NCI-H1092 (cell line): ENCODE results near the gene CCDC138.

Source experiments
- DNase-seq: peaks from one replicate; lab custom pipeline; 2025; lab: John Stamatoyannopoulos, UW

Gene CCDC138

DNA sequence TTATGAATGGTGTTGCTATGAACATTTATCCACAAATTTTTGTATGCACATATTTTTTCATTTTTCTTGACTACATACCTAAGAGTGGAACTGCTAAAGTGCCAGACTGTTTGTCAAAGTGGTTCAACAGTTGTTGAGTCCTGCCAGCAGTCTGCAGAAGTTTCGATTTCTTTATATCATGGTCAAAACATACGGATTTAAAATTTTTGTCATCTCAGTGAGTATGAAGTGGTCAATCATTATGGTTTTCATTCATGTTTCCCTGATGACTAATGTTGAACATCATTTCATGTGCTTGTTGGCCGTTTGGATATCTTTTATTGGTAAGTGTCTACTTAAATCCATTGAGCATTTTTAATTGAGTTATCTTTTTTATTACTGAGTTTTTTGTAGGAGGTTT lies 39.2 kb downstream of the CCDC138 start:
- DNase-seq, result no peak

DNA sequence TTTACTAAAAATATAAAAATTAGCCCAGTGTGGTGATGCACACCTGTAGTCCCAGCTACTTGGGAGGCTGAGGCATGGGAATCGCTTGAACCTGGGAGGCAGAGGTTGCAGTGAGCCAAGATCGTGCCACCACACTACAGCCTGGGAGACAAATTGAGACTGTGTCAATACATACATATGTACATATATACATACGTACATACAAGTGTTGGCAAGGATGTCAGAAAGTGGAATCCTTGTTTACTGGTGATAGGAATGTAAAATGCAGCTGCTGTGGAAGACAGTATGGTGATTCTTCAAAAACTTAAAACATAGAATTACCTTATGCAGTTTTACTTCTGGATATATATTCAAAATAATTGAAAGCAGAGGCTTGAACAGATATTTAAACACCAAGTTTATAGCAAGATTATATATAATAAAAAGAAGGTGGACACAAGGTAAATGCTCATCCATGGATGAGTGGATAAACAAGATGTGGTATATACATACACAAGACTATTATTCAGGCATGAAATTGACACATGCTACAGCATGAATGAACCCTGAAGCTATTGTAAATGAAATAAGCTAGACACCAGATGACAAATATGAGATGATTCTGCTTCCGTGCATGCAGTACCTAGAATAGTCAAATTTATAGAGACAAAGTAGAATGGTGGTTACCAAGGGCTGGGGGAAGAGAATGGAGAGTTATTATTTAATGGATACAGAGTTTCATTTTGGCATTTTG lies 43.2 kb downstream of the CCDC138 start:
- no peak for DNase-seq

DNA sequence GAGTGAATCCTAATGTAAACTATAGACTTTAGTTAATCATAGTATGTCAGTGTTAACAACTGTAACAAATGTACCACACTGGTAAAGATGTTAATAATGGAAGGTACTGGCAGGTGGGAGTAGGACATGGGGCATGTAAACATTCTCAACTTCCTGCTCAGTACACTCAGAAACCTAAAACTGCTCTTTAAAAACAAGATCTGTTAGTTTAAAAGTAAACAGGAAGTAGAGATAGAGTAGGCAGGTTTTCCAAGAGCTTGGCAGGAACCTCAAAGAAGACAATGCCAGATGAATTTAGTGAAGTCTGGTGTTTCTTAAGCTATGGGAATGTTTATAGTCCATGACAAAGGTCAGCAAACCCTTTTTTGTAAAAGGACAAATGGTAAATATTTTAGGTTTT lies 46.6 kb downstream of the CCDC138 start:
- DNase-seq, result no peak

DNA sequence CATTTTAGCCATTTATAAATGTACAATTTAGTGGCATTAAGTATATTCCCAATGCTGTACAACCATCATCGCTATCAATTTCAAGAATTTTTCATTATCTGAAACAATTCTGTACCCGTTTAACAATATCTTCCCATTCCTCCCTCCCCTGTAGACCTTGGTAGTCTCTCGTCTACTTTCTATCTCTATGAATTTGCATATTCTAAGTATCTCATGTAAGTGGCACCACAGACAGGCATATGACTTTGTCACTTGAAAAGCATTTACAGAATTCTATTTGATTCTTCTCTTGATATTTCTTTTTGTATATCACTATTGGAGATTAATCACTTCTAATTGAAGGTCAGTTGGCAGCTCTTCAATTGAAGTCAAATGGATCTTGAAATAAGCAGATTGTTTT lies 48.0 kb downstream of the CCDC138 start:
- no peak for DNase-seq

DNA sequence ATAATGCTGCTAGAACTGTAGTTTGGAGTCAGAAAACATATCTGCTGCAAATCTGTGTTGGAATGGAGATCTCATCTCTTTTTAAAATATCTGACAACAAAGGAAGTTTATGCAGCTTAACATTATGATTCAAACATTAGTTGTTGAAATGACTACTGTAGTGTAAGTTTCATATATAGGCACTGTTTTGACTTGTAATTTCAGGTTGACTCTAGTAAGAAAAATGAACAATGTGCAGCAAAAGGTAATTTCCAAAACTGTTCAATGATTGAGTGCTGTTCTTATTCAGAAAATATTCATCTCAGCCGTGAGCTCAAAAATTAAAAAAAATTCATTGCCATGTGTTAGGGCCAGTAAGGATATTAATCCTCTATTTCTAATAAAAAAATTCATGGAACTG lies 48.5 kb downstream of the CCDC138 start:
- no peak for DNase-seq

DNA sequence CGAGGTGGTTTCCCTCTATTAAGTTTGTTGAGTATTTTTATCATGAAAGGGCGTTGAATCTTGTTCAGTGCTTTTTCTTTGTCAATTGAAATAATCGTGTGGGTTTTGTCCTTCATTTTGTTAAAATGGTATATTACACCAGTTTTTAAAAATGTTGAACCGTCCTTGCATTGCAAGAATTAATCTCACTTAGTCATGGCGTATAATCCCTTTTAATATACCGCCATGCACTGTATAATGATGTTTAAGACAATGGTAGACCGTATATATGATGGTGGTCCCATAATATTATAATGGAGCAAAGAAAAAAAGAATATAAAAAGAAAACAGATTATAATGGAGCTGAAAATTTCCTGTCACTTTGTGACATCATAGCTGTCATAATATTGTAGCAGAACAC lies 50.6 kb downstream of the CCDC138 start:
- DNase-seq, result no peak

DNA sequence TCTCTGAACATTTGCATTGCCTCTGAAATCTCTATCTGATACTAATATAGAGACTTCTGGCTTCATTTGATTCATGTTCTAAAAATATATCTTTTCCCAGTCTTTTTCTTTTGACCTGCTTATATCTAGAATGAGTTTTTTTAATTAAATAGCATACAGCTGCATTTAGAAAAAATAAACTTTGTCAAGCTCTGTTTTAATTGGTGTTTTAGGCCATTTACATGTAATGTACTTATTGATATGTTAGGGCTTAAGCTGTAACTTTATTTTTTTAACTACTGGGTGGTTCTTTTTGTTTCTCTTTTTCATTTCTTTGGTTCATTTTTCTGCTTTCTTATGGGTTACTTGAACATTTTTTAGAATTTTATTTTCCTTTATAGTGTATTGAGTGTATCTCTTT lies 54.9 kb downstream of the CCDC138 start:
- no peak for DNase-seq

DNA sequence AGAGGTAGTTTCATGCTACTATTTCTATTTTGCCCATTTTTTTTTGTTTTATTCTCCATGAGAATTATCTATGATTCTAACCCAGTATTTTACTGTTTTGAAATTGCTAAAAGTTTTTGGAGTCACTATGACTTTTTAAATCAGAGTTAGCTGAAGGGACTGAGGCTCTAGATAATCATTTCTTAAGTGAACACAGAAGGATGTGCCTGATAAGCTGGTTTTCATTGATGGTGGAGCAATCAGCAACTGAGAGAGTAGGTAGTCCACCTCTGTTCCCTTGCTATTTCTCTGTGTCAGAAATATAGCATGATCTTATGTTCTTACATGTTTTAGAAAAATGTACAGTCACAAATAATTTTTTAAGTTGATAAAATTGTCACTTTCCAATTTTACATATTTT lies 59.4 kb downstream of the CCDC138 start:
- DNase-seq, result no peak

DNA sequence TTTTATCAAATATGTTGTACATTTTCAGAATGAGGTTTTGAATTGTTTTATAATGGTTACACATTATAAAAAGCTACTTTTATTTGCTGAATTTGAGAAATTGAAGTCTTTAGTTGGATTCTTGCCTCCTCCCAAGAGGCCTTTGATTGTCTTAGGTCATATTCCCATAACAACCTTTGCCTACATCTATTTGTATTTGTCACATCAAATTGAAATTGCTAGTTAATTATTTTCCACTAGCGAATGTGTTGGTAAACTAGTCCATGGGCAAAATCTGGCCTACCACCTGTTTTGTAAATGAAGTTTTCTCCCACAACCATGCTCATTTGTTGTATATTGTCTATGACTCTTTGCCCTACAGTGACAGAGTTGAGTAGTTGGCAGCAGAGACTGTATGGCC lies 60.4 kb downstream of the CCDC138 start:
- no peak for DNase-seq

DNA sequence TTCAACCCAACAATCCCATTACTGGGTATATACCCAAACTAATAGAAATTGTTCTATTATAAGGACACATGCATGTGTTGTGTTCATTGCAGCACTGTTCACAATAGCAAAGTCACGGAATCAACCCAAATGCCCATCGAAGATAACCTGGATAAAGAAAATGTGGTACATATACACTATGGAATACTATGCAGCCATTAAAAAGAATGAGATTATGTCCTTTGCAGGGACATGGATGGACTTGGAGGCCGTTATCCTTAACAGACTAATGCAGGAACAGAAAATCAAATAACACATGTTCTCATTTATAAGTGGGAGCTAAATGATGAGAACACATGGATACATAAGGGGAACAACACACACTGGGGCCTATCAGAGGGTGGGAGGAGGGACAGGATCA lies 65.8 kb downstream of the CCDC138 start:
- no peak for DNase-seq

DNA sequence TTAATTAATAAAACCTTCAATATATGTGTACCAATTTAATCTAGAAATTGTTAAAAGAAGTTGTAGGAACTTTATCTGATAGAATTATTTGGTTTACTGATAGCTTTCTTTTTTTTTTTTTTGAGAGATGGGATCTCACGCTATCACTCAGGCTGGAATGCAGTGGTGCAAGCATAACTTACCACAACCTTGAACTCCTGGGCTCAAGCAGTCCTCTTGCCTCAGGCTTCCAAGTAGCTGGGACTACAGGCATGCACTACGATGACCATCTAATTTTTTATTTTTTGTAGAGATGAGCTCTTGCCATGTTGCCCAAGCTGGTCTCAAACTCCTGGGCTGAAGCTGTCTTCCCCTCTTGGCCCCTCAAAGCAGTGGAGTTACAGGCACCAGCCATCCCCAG lies 66.8 kb downstream of the CCDC138 start:
- DNase-seq, result no peak

DNA sequence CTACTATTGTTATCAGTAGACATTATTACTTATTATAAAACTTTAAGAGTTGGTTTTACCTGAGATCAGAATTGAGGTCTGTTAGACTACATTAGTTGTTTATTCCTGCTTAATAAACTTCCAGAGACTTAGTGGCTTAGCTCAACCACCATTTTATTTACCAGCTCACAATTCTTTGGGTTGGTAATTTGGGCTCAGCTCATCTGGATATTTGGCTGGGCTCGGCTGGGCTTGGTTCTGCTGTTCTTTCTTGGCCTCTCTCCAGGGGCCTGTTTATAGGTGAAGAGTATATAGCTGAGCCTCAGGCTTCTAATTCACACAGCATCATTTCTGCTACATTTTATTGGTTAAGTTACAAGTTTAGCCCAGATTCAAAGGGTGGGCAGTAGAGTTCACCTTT lies 67.9 kb downstream of the CCDC138 start:
- no peak for DNase-seq

DNA sequence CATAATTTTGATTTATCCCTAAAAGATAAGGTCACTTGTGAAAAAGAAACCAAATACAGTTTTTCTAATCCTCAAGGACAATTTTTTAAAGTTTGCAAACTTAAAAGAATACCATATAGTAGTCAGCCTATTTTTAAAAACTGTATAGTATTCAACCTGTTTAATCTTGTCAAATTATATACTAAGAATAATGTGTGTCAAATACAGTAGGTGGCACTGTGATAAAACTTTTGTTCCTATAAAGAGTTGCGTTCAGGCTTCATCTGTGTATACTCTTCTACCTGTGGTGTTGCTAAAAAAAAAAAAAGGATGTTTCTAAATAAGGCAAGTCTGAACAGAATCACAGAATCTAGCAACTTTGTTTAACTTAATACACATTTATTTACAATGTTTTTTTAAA lies 68.6 kb downstream of the CCDC138 start:
- DNase-seq, result no peak

DNA sequence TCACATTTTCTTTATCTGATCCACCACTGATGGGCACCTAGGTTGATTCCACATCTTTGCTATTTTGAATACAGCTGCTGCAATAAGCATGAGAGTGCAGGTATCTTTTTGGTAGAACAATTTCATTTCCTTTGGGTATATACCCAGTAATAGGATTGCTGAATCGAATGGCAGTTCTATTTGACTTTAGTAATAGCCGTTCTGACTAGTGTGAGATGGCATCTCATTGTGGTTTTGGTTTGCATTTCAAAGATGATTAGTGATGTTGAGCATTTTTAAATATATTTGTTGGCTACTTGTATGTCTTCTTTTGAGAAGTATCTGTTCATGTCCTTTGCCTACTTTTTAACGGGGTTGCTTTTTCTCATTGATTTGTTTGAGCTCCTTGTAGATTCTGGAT lies 72.3 kb downstream of the CCDC138 start:
- no peak for DNase-seq

DNA sequence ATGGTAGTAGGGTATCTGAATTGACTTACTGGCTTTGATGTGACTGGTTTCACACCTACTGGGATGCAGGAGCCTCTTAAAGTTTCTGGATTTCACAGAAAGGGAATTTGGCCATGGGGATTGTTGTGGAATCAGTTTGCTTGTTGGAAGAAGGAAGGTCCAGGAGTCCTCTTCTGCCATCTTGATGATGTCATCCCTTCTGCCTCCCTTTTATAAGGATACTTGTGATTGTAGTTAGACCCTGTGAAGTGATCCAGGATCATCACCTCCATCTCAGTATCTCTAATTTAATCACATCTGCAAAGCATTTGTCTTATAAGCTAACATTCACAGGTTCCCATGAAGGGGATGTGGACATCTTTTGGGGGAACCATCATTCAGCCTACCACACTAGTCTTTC lies 79.5 kb downstream of the CCDC138 start:
- no peak for DNase-seq

DNA sequence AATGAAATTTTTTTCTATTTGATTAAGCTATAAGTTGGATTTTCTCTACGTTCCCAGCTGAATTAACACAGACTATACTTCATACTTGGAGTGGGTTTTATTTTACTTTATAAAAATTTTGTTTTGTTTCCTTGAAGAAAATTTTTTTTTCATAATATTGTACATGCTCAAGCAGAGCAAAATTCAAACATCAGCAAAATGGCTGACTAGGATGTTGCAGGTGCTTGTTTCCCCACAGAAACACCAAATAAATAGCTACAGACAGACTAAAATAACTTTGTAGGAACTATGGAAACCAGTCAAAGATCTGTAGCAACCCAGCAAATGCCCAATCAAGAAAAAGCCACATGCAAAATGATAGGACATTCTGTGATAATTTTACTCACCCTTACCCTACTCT lies 82.3 kb downstream of the CCDC138 start:
- no peak for DNase-seq

DNA sequence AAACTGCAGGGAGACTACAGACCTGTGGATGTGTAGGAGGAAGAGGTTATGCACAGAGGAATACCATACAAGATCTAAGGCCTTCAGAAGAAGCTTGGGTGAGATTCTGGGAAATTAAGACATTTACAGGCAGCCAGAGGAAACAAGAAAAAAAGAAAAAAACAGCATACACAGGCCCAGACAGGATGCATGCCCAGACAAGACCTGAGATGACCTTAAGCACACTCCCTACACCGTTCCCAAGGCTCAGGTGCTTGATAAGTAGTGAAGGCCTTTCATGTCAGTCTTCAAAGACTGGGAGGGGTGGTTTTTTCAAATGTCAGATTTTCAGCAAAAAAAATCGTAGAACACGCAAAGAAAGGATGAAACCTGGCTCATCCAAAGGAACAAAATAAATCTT lies 83.0 kb downstream of the CCDC138 start:
- DNase-seq, result no peak

DNA sequence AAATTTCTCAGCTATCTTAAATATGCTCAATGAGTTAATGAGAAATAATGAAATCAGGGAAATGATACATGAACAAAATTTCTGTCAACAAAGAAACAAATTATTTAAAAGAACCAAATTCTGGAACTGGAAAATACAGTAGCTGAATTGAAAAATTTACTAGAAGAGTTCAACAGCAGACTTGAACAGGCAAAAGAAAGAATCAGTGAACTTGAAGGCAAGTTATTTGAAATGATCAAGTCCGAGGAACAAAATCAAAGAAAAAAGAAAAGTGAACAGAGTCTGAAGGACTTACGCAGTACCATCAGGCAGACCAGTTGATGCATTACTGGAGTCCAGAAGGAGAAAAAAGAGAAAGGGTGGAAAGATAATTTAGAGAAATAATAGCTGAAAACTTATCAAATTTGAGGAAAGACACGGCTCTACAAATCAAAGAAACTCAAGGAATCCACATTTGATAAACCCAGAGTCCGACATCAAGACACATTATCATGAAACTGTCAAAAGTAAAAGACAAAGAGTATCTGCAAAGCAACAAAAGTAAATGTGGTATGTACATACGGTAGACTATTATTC lies 83.6 kb downstream of the CCDC138 start:
- no peak for DNase-seq

DNA sequence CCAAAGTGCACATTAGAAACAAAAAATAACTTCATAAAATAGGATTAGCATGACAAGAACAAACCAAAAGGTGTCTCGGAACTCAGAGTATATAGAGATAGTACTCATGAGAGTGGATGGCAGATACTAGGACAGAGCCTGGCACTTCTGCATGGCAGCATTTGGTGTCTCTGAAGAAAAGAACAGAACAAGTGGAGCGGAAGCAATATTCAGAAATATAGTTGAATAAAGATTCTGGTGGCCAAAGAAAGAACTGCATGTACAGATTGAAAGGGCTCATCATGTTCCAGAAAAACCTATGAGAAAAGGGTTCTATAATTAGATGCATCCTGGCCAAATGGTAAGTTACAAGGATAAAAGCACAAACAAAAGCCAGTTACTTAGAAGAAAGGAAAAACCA lies 90.9 kb downstream of the CCDC138 start:
- no peak for DNase-seq

DNA sequence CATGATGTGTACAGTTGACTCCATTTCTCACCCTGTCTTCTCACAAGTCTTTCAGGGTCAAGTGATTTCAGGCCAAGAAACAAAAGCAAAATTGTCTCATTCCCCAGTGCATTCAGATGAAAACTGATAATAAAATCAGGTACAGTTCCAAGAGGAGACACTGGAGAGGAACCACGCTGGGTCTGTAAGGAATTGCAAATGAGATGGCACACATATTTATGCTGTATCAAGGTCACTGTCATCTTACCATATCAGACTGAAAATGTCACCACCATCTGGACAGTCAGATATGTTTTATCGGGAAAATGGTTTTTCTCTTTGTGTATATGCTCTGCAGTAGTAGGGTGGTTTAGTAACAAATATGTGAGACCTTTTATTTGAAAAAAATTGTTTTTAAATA lies 91.7 kb downstream of the CCDC138 start:
- no peak for DNase-seq

DNA sequence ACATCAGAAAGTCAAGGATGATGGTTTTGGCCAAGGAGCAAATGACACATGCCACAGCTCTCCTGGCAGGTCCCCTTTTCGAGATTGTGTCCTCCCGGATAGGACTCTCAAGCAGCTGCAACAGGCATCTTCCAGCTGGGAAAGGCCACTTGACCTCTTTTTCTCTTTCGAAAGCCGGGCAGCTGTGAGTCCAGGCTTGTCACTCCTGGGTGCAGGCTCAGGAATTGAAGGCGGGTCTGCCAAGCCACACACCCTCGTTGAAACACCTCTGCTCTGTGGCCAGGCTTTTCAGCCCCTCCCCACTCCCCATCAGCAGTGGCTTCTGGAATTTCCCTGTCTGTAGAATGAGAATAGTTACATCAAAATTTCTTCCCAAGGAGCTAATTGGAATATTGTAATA lies 98.0 kb downstream of the CCDC138 start:
- DNase-seq, result no peak

DNA sequence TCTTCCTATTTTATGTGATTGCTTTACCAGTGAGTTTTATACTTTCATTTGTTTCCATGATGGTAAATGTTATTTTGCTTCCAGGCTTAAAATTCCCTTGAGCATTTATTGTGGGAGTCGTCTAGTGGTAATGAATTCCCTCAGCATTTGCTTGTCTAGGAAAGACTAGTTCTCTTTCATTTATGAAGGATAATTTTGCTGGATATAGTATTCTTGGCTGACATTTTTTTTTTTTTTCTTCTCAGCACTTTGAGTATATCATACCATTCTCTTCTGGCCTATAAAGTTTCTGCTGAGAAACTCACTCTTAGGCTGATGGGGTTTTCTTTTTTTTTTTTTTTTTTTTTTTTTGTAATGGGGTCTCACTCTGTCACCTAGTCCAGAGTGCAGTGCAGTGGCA lies 103.3 kb downstream of the CCDC138 start:
- DNase-seq, result no peak

DNA sequence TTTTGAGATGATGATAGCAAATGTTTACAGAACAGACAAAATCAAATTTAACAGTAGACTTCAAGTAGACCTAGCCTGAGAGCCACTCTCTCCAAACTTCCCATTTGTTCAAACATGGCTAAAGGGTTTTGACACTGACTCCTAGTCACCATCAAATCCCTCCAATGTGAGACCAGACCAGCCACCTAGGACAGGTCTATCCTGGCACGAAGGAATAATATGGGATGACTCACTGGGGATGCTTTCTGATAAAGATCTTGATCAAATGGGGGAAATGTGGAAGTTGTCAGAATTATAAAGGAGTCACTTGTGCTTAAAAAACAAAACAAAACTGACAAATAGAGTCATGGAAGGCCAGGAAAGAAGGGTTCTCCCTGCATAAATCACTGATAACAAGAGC lies 106.7 kb downstream of the CCDC138 start:
- DNase-seq, result no peak

DNA sequence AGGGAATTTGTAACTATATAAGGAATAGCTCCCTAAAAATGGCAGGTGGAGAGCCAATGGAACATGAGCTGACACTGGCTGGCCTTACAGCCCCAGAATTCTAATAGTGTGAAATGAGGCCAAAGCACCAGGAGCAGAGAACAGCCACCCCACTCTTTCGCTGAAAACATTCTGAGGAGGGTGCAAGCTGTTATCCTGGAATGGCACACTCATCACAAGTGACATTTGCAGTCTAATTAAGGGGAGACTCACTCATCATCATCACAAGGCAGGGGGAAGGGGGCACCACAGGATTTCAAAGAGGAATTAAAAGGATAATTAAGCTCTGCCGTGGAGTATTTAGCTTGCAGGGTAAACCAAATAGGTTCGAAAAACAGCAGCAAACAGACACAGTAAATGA lies 108.2 kb downstream of the CCDC138 start:
- no peak for DNase-seq
